NCI-H526 (cell line): ENCODE measurements around the gene TRIO.
A peak's percentile ranks its signal among the peaks of the same experiment; 100 is the strongest.
"Not testable (repeated sequence)": the region's sequence is repeated elsewhere in the genome, so short reads cannot be mapped to it uniquely, and the experiment has no call there.

Source experiments
- DNase-seq, 2 experiments: peaks; one replicate each; lab custom pipeline; 2025; lab: John Stamatoyannopoulos, UW

Gene TRIO

GRCh38 chr5:14386884-14387624 is 243.9 kb downstream of the TRIO start:
- DNase-seq, result no peak

- DNase-seq, result no peak
These were observed 245.6 kb downstream of the TRIO start for GRCh38 chr5:14388741-14389140.

- DNase-seq, result not testable (repeated sequence)
These were observed 249.4 kb downstream of the TRIO start for GRCh38 chr5:14392552-14392951.

- no peak for DNase-seq
These were observed 251.2 kb downstream of the TRIO start for GRCh38 chr5:14394365-14394764.

- DNase-seq, result no peak
These were observed 252.3 kb downstream of the TRIO start for GRCh38 chr5:14395411-14395810.

- no peak for DNase-seq
These were observed 252.9 kb downstream of the TRIO start for GRCh38 chr5:14396066-14396465.

- no peak for DNase-seq
These were observed 253.6 kb downstream of the TRIO start for GRCh38 chr5:14396737-14397136.

- no peak for DNase-seq
These were observed 254.6 kb downstream of the TRIO start for GRCh38 chr5:14397717-14398116.

- DNase-seq, result peak in 1 of 2 experiments; percentile 61
These were observed 256.0 kb downstream of the TRIO start for GRCh38 chr5:14399054-14399692.

- no peak for DNase-seq
These were observed 256.9 kb downstream of the TRIO start for GRCh38 chr5:14400085-14400484.

GRCh38 chr5:14400611-14401010 is 257.5 kb downstream of the TRIO start:
- DNase-seq, result no peak

- no peak for DNase-seq
These were observed 258.5 kb downstream of the TRIO start for GRCh38 chr5:14401639-14402038.

GRCh38 chr5:14402424-14402823 is 259.3 kb downstream of the TRIO start:
- no peak for DNase-seq

GRCh38 chr5:14404780-14405179 is 261.6 kb downstream of the TRIO start:
- no peak for DNase-seq

- peak in 1 of 2 experiments; percentile 23 for DNase-seq
These were observed 262.1 kb downstream of the TRIO start for GRCh38 chr5:14405267-14405666.

- DNase-seq, result peak in 1 of 2 experiments; percentile 4
These were observed 262.8 kb downstream of the TRIO start for GRCh38 chr5:14405706-14406553.

GRCh38 chr5:14406554-14406849 is 263.4 kb downstream of the TRIO start:
- no peak for DNase-seq

- no peak for DNase-seq
These were observed 263.9 kb downstream of the TRIO start for GRCh38 chr5:14407051-14407450.

GRCh38 chr5:14407746-14408175 is 264.6 kb downstream of the TRIO start:
- DNase-seq, result no peak

- DNase-seq, result no peak
These were observed 265.9 kb downstream of the TRIO start for GRCh38 chr5:14408969-14409586.

GRCh38 chr5:14410068-14410393 is 266.9 kb downstream of the TRIO start:
- DNase-seq, result no peak

GRCh38 chr5:14410394-14411201 is 267.5 kb downstream of the TRIO start:
- no peak for DNase-seq
